Measurements from ENCODE around the gene KCNH8. TPM values are rescaled to one million over a fixed set of nuclear protein-coding genes. Genes with fewer than 3 reads are reported as not detected.

Gene KCNH8
- total RNA-seq, 3 donors from 2014 or later, result not detected

DNA sequence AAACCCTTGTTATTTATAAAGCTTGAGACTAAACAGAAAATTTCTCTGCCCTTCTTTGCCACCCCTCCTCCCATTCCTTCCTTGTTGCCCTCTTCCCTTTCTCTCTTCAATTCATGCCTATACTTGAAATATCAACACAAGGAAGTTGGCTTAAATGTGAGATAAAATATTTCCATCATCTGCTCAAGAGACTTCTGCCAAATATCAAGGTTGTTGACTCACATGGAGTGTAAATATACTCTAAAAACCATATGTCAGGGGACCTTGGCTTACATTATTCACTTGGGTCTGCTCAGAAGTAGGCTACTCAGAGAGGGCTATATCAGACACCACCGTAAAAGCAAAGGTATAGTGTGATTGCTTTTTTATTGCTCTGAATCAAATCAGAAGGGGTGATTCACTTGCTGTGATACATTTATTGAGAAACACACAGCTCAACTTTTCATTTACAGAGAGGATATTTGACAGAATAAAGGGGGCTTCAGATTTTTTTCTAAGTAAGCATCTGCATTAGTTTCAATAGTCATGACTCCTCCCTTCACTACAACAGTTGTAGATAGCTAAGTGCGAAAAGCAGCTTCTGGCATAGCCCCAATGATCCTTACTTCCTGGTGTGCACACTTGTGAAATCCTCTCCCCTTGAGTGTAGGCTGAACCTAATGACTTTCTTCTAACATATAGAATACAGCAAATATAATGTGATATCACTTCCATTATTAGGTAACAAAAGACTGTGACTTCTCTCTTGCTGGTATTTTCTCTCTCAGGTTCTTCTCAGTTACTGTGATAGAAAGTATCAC lies 399.6 kb downstream of the KCNH8 start:
- ATAC-seq, result no peak
- Mint-ChIP-seq H3K27me3 (ENCODE audit: low read depth) (no peaks in the 10 kb centered on the region), H3K4me3 (no peak overlapping the region), H3K4me1 (ENCODE audit: low read depth) (no peaks in the 10 kb centered on the region), H3K36me3 (ENCODE audit: insufficient read depth) (no peaks in the 10 kb centered on the region), H3K9me3 (peaks cover 7% of the 10 kb centered on the region)
- no peak for DNase-seq

DNA sequence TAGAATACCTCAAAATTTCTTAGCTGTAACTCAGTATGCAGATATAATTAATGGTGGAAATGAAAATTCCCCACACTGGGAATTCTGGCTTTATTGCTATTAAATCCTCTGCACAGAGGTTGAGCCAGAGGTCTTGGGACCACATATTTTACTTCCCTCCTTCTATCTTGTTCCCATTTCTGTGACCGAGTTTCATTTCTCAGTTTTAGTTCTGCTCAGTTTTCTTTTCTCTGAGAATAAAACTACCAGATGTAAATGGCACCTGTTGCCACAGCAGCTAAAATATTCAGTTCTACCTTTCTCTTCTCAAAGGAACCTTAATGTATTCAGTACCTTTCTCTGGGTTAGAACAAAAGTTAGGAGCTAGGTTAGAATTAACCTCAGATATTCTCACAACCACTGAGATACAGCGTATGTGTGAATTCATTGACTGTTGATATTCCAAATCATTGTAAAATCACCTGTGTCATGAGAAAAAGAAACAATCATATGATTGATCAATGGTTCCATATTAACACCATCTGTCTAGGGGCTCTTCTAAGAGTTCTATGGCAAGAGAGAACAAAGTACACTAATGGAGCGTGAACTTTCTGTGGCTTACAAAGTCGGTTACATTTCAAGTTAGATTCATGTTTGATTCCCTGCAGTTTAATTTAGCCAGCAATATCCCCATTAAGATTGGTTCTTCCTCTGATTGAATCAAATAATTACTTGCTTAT lies 411.6 kb downstream of the KCNH8 start:
- Mint-ChIP-seq H3K4me3 (no peak overlapping the region), H3K27me3 (ENCODE audit: low read depth) (peaks cover 4% of the 10 kb centered on the region), H3K9me3 (peaks cover 7% of the 10 kb centered on the region), H3K36me3 (ENCODE audit: insufficient read depth) (no peaks in the 10 kb centered on the region), H3K4me1 (ENCODE audit: low read depth) (no peaks in the 10 kb centered on the region)
- DNase-seq (no peak), ATAC-seq (no peak)

DNA sequence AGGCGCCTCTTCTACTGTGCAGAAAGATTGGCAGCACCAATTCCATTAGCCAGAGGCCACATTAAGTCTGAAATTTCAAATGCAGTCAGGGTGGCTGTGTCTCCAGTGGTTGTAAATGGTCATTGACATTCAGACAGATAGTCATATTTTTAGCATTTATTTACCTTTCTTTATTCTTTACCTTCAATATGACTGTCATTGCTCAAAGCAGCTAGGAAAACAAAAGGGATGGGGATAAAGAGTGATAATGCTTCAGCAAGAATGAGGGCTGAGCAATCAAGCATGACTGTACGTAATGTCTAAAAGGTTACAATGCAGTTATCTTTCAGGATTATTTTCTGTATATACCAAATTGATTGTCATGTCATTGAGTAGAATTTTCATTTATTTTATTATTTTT lies 425.3 kb downstream of the KCNH8 start:
- peaks cover 1% of the 10 kb centered on the region for H3K9me3 Mint-ChIP-seq
- no peaks in the 10 kb centered on the region for H3K4me1 Mint-ChIP-seq (ENCODE audit: low read depth)
- DNase-seq (no peak), ATAC-seq (no peak)
- H3K4me3 Mint-ChIP-seq, result no peak overlapping the region
- H3K27me3 Mint-ChIP-seq (ENCODE audit: low read depth), result no peaks in the 10 kb centered on the region
- H3K36me3 Mint-ChIP-seq (ENCODE audit: insufficient read depth), result no peaks in the 10 kb centered on the region

DNA sequence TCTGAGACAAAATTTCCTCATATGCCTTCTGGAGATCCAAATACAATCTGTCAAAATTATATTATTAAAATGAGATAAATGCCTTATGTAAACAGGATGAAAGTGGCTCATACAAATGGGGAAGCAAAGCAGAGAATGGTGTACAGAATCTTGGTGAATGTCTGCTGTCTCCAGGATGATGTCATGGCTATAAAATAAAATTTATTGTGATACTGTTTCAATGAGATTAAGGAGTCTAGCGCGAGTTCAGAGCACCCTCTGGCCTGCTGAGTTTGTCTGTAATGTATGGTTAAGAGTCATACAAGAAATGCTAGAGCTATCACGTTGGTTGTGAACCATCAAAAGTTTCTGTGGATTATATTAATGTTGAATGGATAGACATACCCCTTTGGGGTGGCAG lies 426.0 kb downstream of the KCNH8 start:
- Mint-ChIP-seq H3K4me1 (ENCODE audit: low read depth) (no peaks in the 10 kb centered on the region), H3K9me3 (no peaks in the 10 kb centered on the region), H3K36me3 (ENCODE audit: insufficient read depth) (no peaks in the 10 kb centered on the region), H3K27me3 (ENCODE audit: low read depth) (no peaks in the 10 kb centered on the region), H3K4me3 (no peak overlapping the region)
- no peak for ATAC-seq
- DNase-seq, result no peak

DNA sequence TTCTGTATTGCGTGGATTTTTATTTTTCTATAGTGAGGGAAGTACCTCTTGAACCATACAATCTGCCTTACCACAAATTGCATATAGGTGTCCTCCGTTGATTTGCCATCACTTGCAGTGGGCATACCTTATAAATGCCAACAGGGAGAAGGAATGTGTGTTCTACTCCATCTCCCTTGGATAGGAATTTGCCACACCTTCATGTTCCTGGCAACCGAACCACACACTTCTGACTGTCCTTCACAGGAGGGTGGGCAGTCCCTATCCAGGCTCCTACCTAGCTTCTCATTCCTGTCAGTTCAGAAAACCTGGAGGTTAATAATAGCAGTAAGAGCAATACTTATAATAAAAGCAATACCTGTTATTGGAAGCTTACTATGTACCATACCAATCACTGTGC lies 428.0 kb downstream of the KCNH8 start:
- no peaks in the 10 kb centered on the region for H3K9me3 Mint-ChIP-seq
- no peaks in the 10 kb centered on the region for H3K36me3 Mint-ChIP-seq (ENCODE audit: insufficient read depth)
- H3K27me3 Mint-ChIP-seq (ENCODE audit: low read depth), result no peaks in the 10 kb centered on the region
- DNase-seq (no peak), ATAC-seq (no peak)
- no peaks in the 10 kb centered on the region for H3K4me1 Mint-ChIP-seq (ENCODE audit: low read depth)
- H3K4me3 Mint-ChIP-seq, result no peak overlapping the region
